Measurements from ENCODE around the gene CT47A1. TPM values are rescaled to one million over a fixed set of nuclear protein-coding genes. Genes with fewer than 3 reads are reported as not detected.

The CT47A1 gene
- total and polyA plus RNA-seq, 10 of the 15 experiments (the other 5 are each of a cell fraction or from before 2014, with no cell fraction given): not detected

- FAIRE-seq (no peak), ATAC-seq (no peak), DNase-seq (ENCODE audit: low read depth, low spot score) (no peak)
- Histone ChIP-seq H3K4me2 (ENCODE audit: control insufficient read depth, insufficient read depth) (no peak overlapping the region), H3K4me3 (no peak overlapping the region), H3K9me3 (replicated peaks; ENCODE audit: control insufficient read depth, insufficient read depth, low read length) (no peaks in the 10 kb centered on the region; the same call in 2 of the 3 replicates), H3K9ac (ENCODE audit: control insufficient read depth, insufficient read depth, low read length) (no peak overlapping the region), H3K4me1 (ENCODE audit: control insufficient read depth, insufficient read depth, low read length) (no peaks in the 10 kb centered on the region), H3K36me3 (ENCODE audit: control insufficient read depth in 2 of 2, insufficient read depth in 2 of 2, low read length in 1 of 2) (no peaks in the 10 kb centered on the region), H2AFZ (ENCODE audit: control insufficient read depth, low read depth, low read length) (no peak overlapping the region), H3K27ac (ENCODE audit: control insufficient read depth, insufficient read depth) (no peak overlapping the region), H4K20me1 (ENCODE audit: control insufficient read depth, insufficient read depth) (no peaks in the 10 kb centered on the region), H3K27me3 (replicated peaks in 1 of 2; ENCODE audit: control insufficient read depth in 2 of 2, insufficient read depth in 2 of 2, low read length in 1 of 2) (no peaks in the 10 kb centered on the region), H3K79me2 (ENCODE audit: control insufficient read depth, insufficient read depth, low read length) (no peaks in the 10 kb centered on the region)
- ChIA-PET CTCF (no interaction called here), SMC1A (ENCODE audit: uncharacterized antibody, unreplicated experiment) (no interaction called here), RAD21 (ENCODE audit: unreplicated experiment) (no interaction called here), POLR2A (no interaction called here)
- intact Hi-C loops (cut with micrococcal nuclease; ENCODE audit: unreplicated experiment) (no loop called here), in situ Hi-C loops (cut with MboI) (no loop called here)
- TF ChIP-seq ZBED1 (IDR thresholded peaks at IDR 0.05; ENCODE audit: borderline replicate concordance) (no peak), IKZF1 (conservative IDR thresholded peaks at IDR 0.05) (no peak), NBN (IDR thresholded peaks at IDR 0.05) (no peak), JUND (IDR thresholded peaks at IDR 0.05; ENCODE audit: low read depth, low read length) (no peak), ZNF24 (IDR thresholded peaks at IDR 0.05) (no peak), SMAD5 (IDR thresholded peaks at IDR 0.05; ENCODE audit: low read depth) (no peak), YBX1 (IDR thresholded peaks at IDR 0.05) (no peak), DPF2 (IDR thresholded peaks at IDR 0.05) (no peak), NFXL1 (IDR thresholded peaks at IDR 0.05; ENCODE audit: borderline replicate concordance) (no peak), TARDBP (IDR thresholded peaks at IDR 0.05; ENCODE audit: borderline replicate concordance) (no peak), ZBTB11 (CRISPR knock-in tag; IDR thresholded peaks at IDR 0.05) (no peak), CHD1 (IDR thresholded peaks at IDR 0.05; ENCODE audit: low read depth, low read length) (no peak), MYC (IDR thresholded peaks at IDR 0.05; ENCODE audit: insufficient read depth, insufficient read length, insufficient replicate concordance, low read length, severe bottlenecking) (no peak), CREB1 (IDR thresholded peaks at IDR 0.05; ENCODE audit: low read depth) (no peak)
- TF ChIP-seq, protein P1, sequence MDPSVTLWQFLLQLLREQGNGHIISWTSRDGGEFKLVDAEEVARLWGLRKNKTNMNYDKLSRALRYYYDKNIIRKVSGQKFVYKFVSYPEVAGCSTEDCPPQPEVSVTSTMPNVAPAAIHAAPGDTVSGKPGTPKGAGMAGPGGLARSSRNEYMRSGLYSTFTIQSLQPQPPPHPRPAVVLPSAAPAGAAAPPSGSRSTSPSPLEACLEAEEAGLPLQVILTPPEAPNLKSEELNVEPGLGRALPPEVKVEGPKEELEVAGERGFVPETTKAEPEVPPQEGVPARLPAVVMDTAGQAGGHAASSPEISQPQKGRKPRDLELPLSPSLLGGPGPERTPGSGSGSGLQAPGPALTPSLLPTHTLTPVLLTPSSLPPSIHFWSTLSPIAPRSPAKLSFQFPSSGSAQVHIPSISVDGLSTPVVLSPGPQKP (IDR thresholded peaks at IDR 0.05; ENCODE audit: low read depth, low read length): no peak
- TF ChIP-seq, protein P2, sequence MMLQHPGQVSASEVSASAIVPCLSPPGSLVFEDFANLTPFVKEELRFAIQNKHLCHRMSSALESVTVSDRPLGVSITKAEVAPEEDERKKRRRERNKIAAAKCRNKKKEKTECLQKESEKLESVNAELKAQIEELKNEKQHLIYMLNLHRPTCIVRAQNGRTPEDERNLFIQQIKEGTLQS (IDR thresholded peaks at IDR 0.05; ENCODE audit: borderline replicate concordance, extremely low read depth, low read depth, low read length): no peak
- TF ChIP-seq, protein P3, sequence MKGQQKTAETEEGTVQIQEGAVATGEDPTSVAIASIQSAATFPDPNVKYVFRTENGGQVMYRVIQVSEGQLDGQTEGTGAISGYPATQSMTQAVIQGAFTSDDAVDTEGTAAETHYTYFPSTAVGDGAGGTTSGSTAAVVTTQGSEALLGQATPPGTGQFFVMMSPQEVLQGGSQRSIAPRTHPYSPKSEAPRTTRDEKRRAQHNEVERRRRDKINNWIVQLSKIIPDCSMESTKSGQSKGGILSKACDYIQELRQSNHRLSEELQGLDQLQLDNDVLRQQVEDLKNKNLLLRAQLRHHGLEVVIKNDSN (IDR thresholded peaks at IDR 0.05; ENCODE audit: borderline replicate concordance, extremely low read length, insufficient read depth, low read depth, low read length): no peak
- BruUV-seq (replicated peaks): no TSS peak
Observed at GRCh38 chrX:121013897-121014455, 28.4 kb upstream of the CT47A1 start.

All from GM12878 (cell line).